Natural killer cell (primary cell): ENCODE data around the gene RANBP2. TPM values are rescaled to one million over a fixed set of nuclear protein-coding genes. Genes with fewer than 3 reads are reported as not detected.

Experiments used
- ATAC-seq, 3 donors: fragments of 150-1000 bp in 2 of 3; fragments of 200-7000 bp in 1 of 3; cut with Tn5 transposase; 1 replicate in 1 of 3; 2 replicates in 2 of 3; pipeline ENCODE4 v1.10.0; 2021; ENCODE audit warnings: mild to moderate bottlenecking in 2 of 3, moderate library complexity in 2 of 3
- DNase-seq, 2 donors: peaks; one replicate each; pipeline versions ENCODE4 v3.0.0 to v3.0.0-alpha.2; 2013 to 2021; ENCODE audit warnings: mixed read lengths in 1 of 2
- H3K27ac ChIP-seq: one replicate; pipeline ENCODE4 v1.5.1; 2013; ENCODE audit warnings: mild to moderate bottlenecking, low read length
- H3K27me3 ChIP-seq: one replicate; pipeline ENCODE4 v1.6.1; 2013; ENCODE audit warnings: low read length; ENCODE audit not compliant: control insufficient read depth, insufficient read depth
- H3K36me3 ChIP-seq: one replicate; pipeline ENCODE4 v1.6.1; 2013; ENCODE audit warnings: low read length; ENCODE audit not compliant: control insufficient read depth, insufficient read depth
- H3K4me1 ChIP-seq: one replicate; pipeline ENCODE4 v1.6.1; 2013; ENCODE audit warnings: low read length; ENCODE audit not compliant: control insufficient read depth, insufficient read depth
- H3K4me3 ChIP-seq: one replicate; pipeline ENCODE4 v1.5.1; 2013; ENCODE audit warnings: low read length
- H3K9me3 ChIP-seq: one replicate; pipeline ENCODE4 v1.6.1; 2013; ENCODE audit warnings: low read length; ENCODE audit not compliant: control insufficient read depth, insufficient read depth
- H3K27ac Mint-ChIP-seq, 2 donors: one replicate each; pipeline ENCODE4 v1.8.0; 2022; ENCODE audit warnings: mild to moderate bottlenecking in 2 of 2, mixed read lengths in 2 of 2, moderate library complexity in 1 of 2
- H3K27me3 Mint-ChIP-seq, 2 donors: one replicate each; pipeline ENCODE4 v1.8.0; 2022; ENCODE audit warnings: low read depth in 2 of 2, mixed read lengths in 2 of 2
- H3K36me3 Mint-ChIP-seq: one replicate; pipeline ENCODE4 v1.8.0; 2022; ENCODE audit warnings: mixed read lengths
- H3K4me1 Mint-ChIP-seq, 2 donors: one replicate each; pipeline ENCODE4 v1.8.0; 2022; ENCODE audit warnings: mixed read lengths in 2 of 2
- H3K4me3 Mint-ChIP-seq: one replicate; pipeline ENCODE4 v1.8.0; 2022; ENCODE audit warnings: mild to moderate bottlenecking, moderate library complexity, mixed read lengths
- H3K9me3 Mint-ChIP-seq, 2 donors: one replicate each; pipeline ENCODE4 v1.8.0; 2022; ENCODE audit warnings: mixed read lengths in 2 of 2
- WGBS: methylation state at CpG from one replicate; pipeline ENCODE4 v1.1.7; 2013; ENCODE audit warnings: missing lambda C conversion rate; ENCODE audit not compliant: insufficient coverage; 5-methylcytosine and 5-hydroxymethylcytosine counted together
- intact Hi-C: fragments of 100-400 bp; cut with micrococcal nuclease; formaldehyde crosslinking; loops from one replicate; pipeline ENCODE4 v1.14.2; 2022
- total RNA-seq, 4 donors: library from RNA; stranded (reverse); fragments of 120-200 nt in 1 of 4; gene quantifications; one replicate each; pipeline versions ENCODE4 v1.2.3 to v1.2.4, GENCODE V29; 2013 to 2022
- TF ChIP-seq, protein P1 (sequence below): fragments of 200-600 bp; IDR thresholded peaks from one replicate; pipeline ENCODE4 v1.8.0; 2022; ENCODE audit warnings: antibody characterized with exemption

Gene RANBP2
- total RNA-seq, 3 donors from 2014 or later (not counting 1 experiment from before 2014, with no cell fraction given) = 105 to 134 (median 107) TPM

DNA sequence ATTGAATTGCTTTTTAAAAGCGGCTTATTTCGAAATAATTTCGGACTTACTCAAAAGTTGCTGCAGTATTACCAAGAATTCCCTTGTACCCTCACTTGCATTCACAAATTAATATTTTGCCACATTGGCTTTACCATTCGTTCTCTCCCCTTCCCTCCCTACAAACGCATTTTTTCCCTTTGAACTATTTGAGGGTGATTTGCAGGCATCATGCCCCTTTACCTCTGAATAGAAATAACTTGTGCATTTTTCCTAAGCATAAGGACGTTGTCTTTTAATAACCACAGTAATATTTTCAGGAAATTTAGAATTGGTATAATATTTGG lies 67.9 kb downstream of the RANBP2 start:
- H3K27ac Mint-ChIP-seq = peak overlapping the region; percentile 91 to 95
- peak overlapping the region; percentile 98 for H3K4me3 Mint-ChIP-seq
- peaks cover 4% of the 10 kb centered on the region for H3K4me1 ChIP-seq
- peaks cover 8% of the 10 kb centered on the region for H3K36me3 Mint-ChIP-seq
- H3K9me3 ChIP-seq = no peaks in the 10 kb centered on the region
- intact Hi-C loops = no loop called here
- no peaks in the 10 kb centered on the region for H3K9me3 Mint-ChIP-seq
- no peaks in the 10 kb centered on the region for H3K27me3 Mint-ChIP-seq
- peak overlapping the region; percentile 80 for H3K27ac ChIP-seq
- H3K27me3 ChIP-seq = no peaks in the 10 kb centered on the region
- DNase-seq (no peak), ATAC-seq (no peak)
- 2% methylated on average over 5 of the region's 6 CpGs for WGBS
- peaks cover 6 to 14% of the 10 kb centered on the region in 2 donors for H3K4me1 Mint-ChIP-seq
- peaks cover 26% of the 10 kb centered on the region for H3K36me3 ChIP-seq
- H3K4me3 ChIP-seq = peak overlapping the region; percentile 54
- TF ChIP-seq, protein P1, sequence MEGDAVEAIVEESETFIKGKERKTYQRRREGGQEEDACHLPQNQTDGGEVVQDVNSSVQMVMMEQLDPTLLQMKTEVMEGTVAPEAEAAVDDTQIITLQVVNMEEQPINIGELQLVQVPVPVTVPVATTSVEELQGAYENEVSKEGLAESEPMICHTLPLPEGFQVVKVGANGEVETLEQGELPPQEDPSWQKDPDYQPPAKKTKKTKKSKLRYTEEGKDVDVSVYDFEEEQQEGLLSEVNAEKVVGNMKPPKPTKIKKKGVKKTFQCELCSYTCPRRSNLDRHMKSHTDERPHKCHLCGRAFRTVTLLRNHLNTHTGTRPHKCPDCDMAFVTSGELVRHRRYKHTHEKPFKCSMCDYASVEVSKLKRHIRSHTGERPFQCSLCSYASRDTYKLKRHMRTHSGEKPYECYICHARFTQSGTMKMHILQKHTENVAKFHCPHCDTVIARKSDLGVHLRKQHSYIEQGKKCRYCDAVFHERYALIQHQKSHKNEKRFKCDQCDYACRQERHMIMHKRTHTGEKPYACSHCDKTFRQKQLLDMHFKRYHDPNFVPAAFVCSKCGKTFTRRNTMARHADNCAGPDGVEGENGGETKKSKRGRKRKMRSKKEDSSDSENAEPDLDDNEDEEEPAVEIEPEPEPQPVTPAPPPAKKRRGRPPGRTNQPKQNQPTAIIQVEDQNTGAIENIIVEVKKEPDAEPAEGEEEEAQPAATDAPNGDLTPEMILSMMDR = no peak

DNA sequence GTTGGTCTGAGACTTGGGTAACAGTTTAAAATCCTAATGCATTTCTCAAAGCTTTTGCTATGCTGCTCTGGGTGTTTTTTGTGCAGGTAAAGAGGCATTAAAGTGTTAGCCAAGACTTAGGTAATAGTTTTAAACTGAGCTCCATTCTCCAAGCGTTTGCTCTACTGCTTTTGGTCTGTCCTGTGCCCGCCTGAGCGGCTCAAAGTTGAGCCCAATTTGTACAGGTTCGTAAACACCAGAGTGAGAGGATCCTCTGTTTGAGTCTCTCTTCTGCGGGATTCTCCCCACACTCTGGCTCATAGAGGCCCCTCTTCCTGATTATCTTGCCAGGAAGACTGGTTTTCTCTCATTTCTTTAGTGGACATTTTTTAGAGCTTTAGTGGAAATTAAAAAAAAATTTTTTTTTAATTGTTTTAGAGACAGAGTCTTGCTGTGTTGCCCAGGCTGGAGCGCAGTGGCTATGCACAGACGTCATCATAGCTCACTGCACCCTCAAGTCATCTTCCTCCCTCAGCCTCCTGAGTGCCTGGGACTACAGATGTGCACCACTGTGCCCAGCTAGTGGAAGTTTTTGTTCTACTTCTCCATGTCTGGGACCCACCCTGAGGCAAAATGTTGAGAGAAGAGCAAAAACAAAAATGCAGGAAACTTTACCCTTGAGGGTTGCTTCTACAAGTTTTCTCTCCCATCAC lies 83.9 kb downstream of the RANBP2 start:
- Mint-ChIP-seq H3K9me3 (no peaks in the 10 kb centered on the region), H3K4me3 (no peak overlapping the region), H3K27me3 (no peaks in the 10 kb centered on the region), H3K36me3 (no peaks in the 10 kb centered on the region), H3K4me1 (peaks cover 0 to 5% of the 10 kb centered on the region in 2 donors), H3K27ac (no peak overlapping the region)
- peaks cover 15% of the 10 kb centered on the region for H3K36me3 ChIP-seq
- over 99% methylated on average over 7 of the region's 7 CpGs for WGBS
- no peak for ATAC-seq
- H3K27me3 ChIP-seq = no peaks in the 10 kb centered on the region
- TF ChIP-seq, protein P1 = no peak
- H3K27ac ChIP-seq = no peak overlapping the region
- no peak overlapping the region for H3K4me3 ChIP-seq
- H3K4me1 ChIP-seq = no peaks in the 10 kb centered on the region
- DNase-seq = no peak
- intact Hi-C loops = no loop called here
- H3K9me3 ChIP-seq = no peaks in the 10 kb centered on the region

DNA sequence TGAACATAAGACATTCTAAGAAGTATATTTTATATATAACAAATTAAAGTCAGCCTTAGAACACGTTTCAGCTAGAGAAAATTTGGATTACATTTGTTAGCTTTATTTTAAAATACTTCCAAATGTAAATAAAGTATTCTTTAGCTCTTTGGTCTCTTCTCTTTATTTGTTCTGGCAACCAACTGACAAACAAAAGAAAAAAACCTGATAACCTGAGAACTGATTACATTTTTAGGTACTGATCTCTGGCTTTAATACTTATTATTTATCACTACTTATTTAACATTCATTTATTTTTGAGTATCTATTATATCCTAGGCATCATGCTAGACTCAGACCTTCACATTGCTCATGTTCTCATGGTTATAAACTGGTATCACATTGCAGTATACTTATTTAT lies 85.8 kb downstream of the RANBP2 start:
- TF ChIP-seq, protein P1 = no peak
- peaks cover 11% of the 10 kb centered on the region for H3K36me3 ChIP-seq
- H3K4me3 Mint-ChIP-seq = no peak overlapping the region
- no peaks in the 10 kb centered on the region for H3K4me1 ChIP-seq
- no peaks in the 10 kb centered on the region for H3K9me3 ChIP-seq
- peaks cover 3 to 4% of the 10 kb centered on the region in 2 donors for H3K9me3 Mint-ChIP-seq
- H3K4me3 ChIP-seq = no peak overlapping the region
- no CpG with 5 or more reads among the region's 1 CpG for WGBS
- ATAC-seq = no peak
- no peak for DNase-seq
- intact Hi-C loops = no loop called here
- H3K36me3 Mint-ChIP-seq = peaks cover 15% of the 10 kb centered on the region
- no peak overlapping the region for H3K27ac ChIP-seq
- no peak overlapping the region for H3K27ac Mint-ChIP-seq
- H3K27me3 ChIP-seq = no peaks in the 10 kb centered on the region
- H3K4me1 Mint-ChIP-seq = no peaks in the 10 kb centered on the region
- no peaks in the 10 kb centered on the region for H3K27me3 Mint-ChIP-seq

DNA sequence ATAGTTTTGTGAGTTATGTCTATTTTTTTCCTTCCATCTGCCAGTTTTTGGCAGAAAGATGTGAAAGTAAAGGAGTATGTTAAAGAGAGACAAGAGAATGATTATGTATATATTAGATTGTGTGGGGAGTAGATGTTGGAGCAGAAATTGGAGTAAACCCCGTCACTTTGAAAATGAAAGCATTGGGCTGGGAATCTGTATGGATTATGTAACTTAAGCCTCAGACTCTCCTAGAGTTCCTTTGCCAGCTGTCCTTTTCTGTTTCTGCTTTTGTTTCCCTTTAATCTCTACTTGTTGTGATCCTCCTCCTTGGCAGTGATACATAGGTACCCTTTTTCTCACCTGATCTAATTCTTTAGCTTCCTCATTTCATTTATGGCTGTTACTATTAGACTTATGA lies 86.5 kb downstream of the RANBP2 start:
- H3K4me1 Mint-ChIP-seq = no peaks in the 10 kb centered on the region
- Histone ChIP-seq H3K36me3 (peaks cover 11% of the 10 kb centered on the region), H3K4me3 (no peak overlapping the region), H3K27ac (no peak overlapping the region), H3K4me1 (no peaks in the 10 kb centered on the region), H3K9me3 (no peaks in the 10 kb centered on the region), H3K27me3 (no peaks in the 10 kb centered on the region)
- DNase-seq = no peak
- WGBS = 75% methylated on average over 1 of the region's 1 CpG
- TF ChIP-seq, protein P1 = no peak
- peaks cover 4 to 6% of the 10 kb centered on the region in 2 donors for H3K9me3 Mint-ChIP-seq
- intact Hi-C loops = no loop called here
- ATAC-seq = no peak
- H3K4me3 Mint-ChIP-seq = no peak overlapping the region
- H3K27ac Mint-ChIP-seq = no peak overlapping the region
- H3K27me3 Mint-ChIP-seq = no peaks in the 10 kb centered on the region
- H3K36me3 Mint-ChIP-seq = peaks cover 22% of the 10 kb centered on the region
